ENCODE results near the gene BOC.

Gene BOC

DNA sequence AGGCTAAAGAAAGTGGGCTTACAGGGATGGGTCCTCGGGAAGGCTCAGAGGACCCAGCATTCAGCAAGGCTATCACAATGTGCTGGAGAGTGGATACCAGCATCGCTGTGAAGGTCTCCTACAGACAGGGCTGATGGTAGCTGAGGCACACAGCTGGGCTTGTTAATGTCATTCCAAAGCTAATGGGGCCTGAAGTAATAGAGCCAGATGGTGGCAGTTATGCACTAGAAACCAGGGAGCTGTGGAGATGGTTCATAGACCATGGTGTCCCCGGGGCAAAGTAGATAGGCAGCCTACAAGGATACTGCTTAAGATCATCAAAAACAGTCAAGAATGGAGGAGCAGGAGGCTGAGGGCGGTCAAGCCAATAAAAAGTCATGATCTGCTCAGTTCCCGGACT, 24.8 kb upstream of the BOC start:
- no peak for DNase-seq

DNA sequence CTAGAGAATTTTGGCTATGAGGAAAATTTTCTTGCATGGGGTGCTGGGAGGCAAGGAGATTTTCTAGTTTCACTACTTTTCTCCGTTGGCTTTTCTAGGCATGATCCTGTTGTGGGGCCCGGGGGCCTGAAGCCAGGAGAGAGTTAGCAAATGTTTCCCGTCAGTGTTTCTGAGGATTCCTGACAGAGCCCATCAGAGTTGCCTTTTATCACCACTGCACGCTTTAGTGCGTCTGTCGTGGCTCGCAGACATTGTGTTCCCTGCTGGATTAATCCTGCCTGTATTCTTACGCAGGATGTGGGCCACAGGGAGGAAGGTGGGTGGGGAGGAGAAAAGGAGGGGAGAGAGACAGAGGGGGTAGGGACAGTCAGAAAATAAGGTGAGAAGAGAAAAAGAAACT, 18.1 kb upstream of the BOC start:
- no peak for DNase-seq

DNA sequence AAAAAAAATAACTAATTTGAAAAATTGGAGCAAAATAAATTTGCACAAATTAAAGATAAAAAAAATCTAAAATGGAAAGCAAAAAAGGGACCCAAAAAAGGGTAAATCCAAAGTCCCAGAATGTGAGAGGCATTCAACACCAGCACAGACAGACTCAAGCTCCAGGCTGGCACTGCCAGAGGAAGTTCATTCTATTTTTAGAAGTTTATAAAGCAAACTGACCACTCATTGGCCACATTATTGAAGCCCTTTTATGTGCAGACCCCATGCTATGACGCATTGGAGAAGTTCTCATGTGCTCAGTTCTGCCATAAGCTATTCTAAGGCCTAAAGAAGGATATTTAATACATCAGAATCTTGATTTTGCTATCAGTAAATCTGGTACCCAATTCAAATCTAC, 17.6 kb upstream of the BOC start:
- no peak for DNase-seq

DNA sequence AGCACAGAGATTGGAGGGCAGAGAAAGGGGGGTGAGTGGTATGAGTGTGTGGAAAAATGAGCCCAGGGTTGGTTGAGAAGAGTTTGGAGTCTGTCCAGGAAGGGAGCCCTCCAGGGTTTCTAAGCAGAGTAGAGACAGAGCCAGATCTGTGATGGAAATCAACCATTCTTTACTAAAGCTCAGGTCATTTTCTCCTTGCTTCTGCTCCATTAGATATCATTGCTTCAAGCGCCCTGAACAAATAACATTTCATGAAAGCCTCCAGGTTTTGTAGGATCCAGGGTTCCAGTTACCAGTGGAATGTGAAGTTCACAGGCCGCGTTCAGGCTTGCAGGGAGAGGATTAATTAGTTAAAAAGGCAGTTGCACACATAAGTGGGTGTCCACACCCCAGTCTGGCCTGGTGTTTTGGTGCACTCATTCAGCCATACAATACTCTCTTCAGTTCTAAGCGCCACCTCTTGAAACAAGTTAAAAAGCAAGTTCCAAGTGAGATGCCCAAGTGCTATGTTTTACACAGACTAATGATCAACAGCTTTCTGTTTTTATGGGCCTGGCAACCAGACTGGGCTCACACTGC, 16.4 kb upstream of the BOC start:
- no peak for DNase-seq

DNA sequence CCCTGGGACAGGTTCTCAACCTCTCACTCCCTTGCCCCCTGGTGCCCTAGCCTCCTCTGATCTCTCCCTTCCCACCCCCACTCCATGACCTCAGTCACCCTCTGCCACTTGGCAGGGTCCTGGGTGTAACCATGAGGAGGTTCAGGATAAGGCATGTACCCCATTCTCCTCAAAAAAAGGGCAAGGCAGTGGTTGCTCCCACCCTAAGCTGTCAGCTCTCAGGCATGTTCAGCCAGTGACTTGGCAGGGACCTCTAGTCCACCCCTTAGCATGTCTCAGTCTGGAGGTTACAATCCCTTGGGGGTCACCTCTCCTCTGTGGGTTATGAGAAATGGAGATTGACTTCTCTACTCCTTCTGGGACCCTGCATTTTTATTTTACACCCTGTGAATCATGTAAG, 11.0 kb upstream of the BOC start:
- no peak for DNase-seq

DNA sequence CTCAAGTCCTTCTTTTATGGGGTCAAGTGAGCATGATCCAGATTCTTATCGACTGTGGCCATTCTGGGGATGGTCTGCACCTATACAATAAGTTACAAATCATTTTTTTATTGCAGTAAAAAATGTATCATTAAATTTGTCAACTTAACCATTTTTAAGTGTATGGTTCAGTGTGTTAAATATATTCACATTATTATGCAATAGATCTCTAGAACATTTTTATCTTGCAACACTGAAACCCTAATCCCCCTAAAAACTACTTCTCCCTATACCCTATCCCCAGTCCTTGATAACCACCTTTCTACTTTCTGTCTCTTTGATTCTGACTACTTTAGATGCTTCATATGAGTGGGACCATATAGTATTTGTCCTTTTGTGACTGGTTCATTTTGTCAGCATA, 10.4 kb upstream of the BOC start:
- no peak for DNase-seq

DNA sequence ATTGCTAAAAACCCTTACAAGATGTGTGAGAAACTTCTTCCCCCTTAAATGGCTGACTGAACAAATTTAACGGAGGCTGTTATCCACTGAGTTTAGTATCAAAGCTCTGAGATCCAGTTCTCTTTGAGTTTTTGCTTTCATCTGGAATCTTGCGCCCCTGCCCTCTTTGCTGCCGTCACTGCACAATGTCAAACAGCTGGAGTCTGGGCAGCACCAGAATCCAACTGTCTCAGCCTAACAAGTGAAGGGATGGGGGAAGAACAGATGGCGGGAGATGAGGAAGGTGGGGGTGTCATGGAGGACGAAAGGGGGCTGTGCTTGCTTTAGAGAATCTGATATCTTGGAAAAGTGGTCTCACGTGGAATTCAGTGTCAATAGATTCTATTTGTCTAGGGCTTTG, 7.0 kb upstream of the BOC start:
- no peak for DNase-seq

DNA sequence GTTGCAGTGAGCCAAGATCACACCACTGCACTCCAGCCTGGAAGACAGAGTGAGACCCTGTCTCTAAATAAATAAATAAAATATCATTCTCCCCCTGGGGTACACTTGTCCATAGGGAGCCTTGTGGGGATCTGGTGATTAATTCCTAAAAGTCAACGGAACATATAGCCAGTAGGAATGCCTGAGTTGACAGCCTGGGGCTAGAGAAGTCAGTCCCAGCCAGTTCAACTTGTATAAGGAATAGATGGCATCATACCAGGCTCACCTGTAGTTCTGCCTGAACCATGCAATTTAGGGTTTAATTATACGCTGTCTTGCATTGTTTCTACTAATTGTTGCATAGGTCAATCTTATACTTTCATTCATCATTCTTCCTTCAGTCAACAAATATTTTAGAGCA, 5.9 kb upstream of the BOC start:
- DNase-seq = no peak

DNA sequence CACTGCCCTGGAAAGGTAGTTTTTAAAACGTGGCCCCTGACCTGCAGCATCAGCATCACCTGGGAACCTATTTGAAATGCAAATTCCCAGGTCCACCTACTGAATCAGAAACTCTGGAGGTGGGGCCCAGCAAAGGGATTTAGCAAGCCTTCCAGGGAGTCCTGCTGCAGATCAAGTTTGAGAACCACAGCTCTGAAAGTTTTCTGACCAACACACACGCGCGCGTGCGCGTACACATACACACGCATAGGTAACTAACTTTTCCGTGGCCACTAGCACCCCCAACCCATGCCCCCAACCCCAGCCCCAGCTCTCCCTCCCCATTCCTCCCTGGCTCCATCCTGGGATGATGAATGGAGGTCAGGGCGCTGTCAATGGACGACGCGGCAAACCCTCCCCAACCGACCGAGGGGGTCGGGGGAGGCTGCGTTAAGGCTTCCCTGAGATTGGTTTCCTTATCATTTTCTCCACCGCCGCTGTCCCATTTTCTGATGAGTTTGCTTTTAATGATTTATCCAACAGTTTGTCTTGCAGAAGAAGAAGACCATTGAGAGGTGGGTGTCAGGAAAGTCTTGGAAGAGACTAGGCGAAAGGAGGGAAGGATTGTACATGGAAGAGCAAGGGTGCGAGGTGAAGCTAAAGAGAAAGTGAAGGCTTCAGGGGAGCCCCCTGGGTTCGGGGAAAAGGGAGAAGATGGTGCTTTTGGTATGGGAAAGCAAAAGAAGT, 590 bp upstream of the BOC start:
- DNase-seq = no peak

DNA sequence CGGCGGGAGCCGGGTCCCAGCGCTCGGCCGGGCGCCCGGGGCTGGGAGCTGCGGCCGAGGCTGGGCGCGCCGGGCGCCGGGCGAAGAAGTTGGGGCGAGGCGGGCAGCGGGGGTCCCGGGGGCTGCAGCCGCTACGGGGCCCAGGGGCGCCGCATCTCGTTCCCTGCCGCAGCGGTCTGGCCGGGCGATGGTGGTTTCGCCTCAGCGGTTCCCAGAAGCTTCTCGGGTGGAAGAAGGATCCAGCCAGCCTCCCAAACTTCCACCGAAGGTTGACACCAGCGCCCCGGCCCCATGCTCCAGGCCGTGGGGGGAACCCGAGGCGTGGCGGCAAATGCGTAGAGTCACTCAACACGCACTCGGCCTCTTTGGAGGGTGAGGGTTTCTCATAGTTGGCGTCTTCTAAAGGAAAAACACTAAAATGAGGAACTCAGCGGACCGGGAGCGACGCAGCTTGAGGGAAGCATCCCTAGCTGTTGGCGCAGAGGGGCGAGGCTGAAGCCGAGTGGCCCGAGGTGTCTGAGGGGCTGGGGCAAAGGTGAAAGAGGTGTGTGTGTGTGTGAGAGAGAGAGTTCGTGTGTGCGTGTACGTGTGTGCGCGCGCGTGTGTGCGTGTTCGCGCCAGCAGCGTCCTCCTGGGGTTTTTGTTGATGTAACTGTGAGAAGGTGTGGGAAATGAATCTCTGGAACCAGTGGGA, 940 bp downstream of the BOC start:
- no peak for DNase-seq

DNA sequence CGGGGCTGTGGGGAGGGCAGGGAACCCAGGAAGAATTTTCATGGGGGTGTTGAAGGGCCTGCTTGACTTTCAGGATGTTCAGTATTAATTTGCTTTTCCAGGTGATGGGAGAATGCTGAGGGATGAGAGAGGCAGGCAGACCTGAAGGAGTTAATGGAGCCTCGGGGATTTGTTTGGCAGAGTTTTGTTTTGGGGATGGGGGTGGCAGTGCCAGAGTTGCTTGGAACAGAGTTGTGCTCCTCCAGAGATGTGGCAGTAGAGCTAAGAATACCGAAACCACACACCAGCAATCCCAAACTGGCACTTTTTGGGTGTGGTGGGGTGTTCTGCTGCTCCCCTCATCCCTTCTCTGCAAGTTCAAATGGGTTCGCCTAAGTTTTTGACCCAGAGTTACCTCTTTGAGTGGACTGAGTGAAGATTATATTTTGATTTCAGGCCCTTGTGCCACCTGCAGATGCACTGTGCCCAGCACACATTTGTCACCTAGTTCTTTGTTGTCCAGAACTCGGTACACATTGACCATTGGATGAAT, 1.6 kb downstream of the BOC start:
- DNase-seq = no peak

DNA sequence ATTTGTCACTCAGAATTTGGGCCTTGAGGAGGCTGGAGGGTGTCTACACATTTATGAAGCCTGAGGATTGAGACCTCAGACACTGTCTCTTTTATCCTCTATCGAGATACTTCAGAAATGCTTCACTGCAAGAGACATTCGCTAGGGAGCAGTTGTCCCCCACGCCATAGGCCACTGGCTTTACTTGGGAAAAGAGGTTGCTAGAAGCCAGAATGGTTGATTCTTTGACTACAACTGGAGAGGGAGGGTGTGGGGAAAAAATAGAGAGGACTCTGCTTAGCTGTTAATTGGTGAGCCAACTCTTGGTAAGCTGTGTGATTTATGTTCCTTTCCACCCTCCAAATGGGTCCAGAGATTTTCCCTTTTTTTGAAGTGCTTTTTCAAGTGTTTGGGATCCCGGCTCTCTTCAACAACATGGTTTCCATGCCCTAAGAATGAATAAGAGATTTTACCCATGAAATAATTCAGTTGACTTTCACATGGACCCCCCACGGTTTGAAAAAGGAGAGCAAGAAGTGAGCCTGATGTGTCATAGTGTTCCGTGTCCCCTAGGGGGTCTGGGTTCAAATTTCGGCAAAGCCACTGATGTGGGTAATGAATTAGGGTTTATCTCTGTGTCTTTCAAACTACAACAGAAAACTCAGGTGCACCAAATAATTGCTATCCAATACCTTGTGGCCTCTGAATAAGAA, 2.7 kb downstream of the BOC start:
- no peak for DNase-seq

DNA sequence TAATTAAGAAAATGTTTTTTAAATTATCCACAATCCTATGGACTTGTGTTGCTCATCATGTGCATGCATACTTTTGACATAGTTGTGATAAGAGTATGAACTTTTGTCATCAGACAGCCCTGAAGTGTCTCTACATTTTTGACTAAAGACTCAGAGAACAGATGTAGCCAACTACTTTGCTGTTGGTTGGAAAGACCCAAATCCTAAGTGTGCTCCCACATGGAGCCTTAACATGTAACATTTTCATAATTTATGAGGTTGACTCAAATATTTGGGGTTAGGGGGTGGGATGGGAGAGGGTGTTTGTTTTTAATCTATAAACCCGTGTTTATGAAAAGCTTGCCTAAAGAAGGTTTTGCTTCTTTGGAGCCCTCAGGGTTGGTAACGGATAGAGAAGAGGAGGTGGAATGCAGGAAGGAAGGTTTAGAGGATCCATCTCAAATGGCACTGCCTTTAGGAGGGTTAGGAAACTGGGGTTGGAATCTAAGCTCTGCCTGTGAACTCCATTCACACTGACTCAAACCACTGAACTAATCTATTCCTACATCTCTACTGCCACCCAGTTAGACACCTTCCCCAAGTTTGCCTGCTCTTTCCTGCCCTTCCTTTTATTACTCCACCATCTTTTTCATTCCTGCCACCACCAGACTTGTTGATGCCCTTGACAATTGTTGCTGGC, 3.7 kb downstream of the BOC start:
- DNase-seq = no peak

DNA sequence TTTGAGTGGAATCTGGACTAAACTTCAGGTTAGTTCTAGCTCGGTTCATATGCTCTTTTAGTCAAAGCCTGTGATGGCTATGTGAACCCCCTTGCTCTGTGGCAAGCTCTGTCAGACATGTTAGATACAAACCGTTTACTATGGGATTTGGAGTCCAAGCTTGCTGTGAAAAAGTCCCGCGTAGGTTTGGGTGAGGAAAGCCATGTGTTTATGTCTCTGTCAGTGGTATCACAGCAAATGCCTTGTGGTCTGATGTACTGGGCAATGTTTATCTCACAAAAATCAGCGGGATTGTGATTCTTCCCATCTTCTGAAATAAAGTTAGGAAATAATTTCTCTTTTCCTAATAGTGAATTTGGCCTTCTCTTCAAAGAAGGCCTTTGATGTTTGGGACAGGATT, 5.0 kb downstream of the BOC start:
- DNase-seq = no peak

DNA sequence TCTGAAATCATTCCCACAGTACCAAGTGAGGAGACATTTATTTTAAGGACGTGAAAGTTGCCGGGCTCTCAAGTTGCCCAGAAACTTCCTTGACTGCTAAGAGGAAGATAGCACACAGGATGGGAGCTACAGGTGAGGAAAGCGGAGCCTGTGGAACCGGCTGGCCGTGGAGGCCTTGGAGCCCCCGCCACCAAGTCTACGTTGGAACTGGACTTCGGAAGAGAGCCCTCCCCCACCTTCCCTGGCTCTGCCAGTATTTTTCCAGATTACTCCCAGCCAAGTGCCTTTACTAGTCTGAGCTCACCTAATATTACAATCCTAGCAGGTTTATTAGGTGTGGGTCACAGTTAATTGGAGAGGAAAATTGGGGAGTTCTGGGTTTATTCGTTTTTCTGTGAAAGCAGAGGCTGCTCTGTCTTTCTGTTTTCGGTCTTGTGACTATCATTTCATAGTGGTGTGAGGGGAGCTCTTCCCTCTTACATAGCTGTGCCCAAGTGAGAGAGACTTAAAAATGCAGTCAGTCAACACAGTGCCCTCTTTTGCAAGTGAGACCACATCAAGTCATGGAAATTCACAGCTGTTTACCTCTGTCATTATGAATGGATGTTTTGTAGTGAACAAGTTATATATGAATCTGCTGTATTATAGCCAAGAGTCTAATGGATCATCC, 6.8 kb downstream of the BOC start:
- no peak for DNase-seq

DNA sequence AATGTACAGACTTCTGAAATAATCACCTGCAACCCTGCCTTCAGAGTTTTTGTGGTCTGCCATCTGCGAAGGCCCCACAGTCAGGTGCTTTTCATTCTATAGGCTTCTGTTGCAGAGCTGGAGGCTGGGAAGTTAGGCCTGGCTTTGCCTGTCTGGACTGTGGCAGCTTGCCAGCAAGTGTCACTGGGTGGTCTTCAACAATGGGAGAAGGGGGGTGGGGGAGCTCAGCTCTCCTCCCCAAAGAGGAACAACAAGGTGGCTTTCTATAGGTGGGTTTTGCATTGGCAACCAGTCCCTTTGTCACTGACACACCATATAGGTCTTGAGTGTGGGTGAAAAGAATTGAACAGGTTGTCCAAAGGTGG, 7.3 kb downstream of the BOC start:
- no peak for DNase-seq

DNA sequence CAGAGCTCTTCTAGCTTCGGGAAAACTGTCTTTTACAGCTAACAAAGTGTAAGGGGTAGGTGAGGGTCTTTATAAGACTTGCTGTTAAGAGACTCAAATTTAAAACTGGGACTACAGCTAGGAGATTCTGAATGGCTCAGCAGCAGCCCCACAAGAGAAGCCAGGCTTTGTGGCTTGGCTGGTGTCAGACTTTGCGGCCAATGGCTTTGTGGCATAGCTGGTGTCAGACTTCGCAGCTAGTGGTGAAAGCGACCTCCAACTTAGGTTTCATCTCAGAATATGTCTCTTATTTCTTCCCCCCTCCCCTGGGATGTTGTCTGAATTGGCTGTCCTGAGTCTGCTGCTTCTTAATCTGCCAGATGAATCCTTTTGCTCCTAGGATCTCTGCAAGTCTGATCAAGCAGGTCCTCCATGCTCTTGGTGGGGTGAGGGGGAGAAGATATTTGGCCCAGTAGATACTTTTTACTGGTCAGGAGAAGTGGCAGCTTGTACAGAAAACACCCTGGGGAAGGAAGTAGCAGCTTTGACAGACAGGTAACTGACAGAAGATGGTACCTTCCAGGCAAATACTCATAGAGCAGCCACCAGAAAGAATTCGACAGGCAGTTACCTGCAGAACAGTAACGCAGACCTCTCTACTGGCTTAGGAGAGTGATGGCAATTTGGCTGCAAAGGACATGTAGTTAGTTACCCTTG, 8.4 kb downstream of the BOC start:
- no peak for DNase-seq

DNA sequence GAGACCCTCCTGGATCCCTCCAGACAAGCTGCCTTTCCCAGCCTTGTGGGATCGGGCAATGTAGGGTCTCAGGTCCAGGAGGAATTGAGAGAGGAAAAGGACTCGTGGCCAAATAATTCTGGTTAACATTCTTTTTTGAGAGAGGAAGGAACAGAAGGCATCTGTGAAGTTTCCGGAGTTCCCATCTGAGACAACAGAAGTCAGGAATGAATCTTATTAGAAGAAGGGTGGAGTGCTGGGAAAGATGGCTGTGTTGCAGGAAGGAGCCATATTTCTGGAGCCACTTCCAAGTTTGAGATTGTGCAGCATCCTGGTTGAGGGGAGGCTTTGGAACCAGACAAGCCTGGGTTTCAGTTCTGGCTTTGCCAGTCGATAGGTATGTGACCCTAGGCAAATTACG, 9.4 kb downstream of the BOC start:
- DNase-seq = no peak

DNA sequence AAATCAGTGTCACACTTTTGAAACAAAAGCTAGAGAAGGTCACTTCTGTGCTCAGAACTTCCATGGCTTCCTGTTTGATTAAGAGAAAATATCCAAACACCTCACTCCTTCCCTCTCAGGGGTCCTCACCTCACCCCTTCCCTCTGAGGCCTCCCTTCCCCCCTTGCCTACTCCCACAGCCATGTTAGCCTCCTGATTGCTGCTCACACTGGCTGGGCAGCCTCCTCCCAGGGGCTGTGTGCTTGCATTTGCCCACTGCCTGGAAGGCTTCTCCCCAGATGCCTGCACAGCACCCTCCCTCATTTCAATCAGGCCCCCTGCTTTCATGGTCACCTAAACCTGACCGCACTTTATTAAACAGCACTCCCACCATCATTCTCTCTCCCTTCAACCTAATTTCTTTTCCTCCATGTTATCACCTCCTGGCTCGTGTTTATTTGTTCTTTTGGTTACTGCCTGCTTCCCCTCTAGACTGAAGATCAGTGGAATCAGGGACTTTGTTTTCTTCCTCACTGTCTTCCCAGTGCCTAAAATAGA, 10.4 kb downstream of the BOC start:
- no peak for DNase-seq

DNA sequence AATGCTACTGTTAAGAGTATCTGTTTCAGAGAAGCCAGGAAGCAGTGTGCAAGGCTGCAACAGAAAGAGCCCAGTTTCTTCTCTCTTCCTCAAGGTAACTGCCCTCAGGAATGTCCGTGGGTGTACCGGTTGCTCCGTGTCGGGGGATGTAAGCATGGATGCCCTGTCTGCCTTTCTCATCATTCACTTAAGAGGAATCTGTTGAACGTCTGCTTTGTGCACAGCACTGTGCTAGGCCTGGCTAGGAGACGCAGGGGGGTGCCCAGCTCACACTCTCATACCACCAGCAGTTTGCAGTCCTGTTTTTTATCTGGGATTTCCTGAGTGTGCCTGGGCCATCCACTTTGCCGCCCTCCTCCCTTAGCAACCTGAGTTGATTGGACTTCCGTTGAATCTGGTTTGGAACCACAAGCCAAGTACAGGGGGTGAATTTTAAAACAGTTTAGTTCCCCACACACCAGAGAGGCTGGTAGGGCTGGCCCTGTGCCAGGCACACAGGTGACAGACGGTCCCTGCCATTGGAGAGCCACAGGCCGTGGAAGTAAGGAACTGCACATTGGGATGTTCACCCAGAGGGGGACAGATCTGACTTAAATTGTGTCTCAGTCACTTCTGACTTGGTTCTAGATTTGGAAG, 11.2 kb downstream of the BOC start:
- DNase-seq = no peak
